GM08714 (cell line): ENCODE results near the gene METRNL.
"Not testable (repeated sequence)": the region's sequence is repeated elsewhere in the genome, so short reads cannot be mapped to it uniquely, and the experiment has no call there.

Experiments
- H3K4me3 ChIP-seq: fragments of 200-500 bp; sonication (Bioruptor generic); 2 replicates; pipeline ENCODE4 v1.5.1; 2014; ENCODE audit warnings: mild to moderate bottlenecking, low read length, inconsistent platforms
- ZNF274 ChIP-seq: IDR thresholded peaks from 2 replicates; pipeline ENCODE4 v1.6.1; 2012; ENCODE audit warnings: mild to moderate bottlenecking, low read depth, low read length

The METRNL gene, protein sequence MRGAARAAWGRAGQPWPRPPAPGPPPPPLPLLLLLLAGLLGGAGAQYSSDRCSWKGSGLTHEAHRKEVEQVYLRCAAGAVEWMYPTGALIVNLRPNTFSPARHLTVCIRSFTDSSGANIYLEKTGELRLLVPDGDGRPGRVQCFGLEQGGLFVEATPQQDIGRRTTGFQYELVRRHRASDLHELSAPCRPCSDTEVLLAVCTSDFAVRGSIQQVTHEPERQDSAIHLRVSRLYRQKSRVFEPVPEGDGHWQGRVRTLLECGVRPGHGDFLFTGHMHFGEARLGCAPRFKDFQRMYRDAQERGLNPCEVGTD

GRCh38 chr17:83079352-83079747, at the start of gene METRNL:
METRNL (plus strand) TSS chr17:83079609; CDS start chr17:83079816, 207 bp downstream.
- peak within 1 kb of the TSS; percentile 57 for H3K4me3 ChIP-seq
- TF ChIP-seq ZNF274: no peak

- TF ChIP-seq ZNF274: no peak
- no peak overlapping the region for H3K4me3 ChIP-seq
Measured at GRCh38 chr17:83030432-83030831, 49.0 kb upstream of the METRNL start.

DNA sequence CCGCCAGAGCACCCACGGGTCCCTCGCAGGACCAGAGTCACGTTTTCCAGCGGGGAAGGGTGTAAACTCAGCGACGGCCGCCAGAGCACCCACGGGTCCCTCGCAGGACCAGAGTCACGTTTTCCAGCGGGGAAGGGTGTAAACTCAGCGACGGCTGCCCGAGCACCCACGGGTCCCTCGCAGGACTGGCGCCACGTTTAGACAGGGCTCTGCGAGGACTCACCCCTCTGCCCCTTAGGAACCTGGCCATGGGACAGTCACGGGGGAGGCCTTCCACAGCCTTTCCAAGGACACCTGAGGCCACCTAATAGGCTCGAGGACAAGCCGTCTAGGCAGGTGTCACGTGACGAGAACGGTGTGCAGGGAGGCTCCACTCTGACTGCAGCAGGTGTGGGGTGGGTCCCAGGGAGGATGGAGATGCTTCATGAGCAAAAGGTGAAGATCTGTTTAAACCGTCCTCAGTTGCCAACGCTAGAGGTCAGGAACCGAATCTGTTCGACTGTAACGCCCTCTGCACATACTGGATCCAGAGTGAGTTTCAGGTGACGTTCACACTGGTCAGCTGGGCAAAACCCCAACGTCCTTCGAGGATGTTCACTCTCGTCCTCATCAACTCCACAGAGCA, 48.0 kb upstream of the METRNL start:
- H3K4me3 ChIP-seq: no peak overlapping the region
- no peak for TF ChIP-seq ZNF274

DNA sequence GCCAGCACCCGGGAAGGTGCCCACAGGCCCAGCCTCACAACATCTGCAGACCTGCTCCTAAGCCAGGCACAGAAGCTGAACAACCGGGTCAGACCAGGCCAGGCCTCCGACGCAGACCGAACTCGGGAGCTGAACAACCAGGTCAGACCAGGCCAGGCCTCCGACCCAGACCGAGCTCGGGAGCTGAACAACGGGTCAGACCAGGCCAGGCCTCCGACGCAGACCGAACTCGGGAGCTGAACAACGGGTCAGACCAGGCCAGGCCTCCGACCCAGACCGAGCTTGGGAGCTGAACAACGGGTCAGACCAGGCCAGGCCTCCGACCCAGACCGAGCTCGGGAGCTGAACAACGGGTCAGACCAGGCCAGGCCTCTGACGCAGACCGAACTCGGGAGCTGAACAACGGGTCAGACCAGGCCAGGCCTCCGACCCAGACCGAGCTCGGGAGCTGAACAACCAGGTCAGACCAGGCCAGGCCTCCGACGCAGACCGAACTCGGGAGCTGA, 47.4 kb upstream of the METRNL start:
- not testable (repeated sequence) for H3K4me3 ChIP-seq

DNA sequence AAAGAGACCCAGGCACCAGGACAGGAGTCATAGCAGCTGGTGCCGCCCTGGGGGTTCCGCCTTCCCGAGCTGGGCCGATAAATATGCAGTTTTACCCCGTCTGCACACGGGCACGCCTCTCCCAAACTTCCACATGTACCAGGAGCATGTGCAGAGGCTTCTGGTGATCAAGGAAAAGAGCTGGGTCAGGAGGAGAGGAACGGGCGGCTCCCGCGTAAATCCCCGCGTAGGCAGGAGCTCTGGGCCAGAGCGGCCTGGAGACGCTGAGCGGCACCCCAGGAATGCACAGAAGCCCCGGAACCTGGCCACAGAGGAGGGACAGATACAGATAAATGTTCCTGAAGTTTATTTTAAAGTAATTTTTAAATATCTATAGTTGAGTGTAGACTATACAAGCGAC, 46.6 kb upstream of the METRNL start:
- no peak for TF ChIP-seq ZNF274
- H3K4me3 ChIP-seq: no peak overlapping the region

DNA sequence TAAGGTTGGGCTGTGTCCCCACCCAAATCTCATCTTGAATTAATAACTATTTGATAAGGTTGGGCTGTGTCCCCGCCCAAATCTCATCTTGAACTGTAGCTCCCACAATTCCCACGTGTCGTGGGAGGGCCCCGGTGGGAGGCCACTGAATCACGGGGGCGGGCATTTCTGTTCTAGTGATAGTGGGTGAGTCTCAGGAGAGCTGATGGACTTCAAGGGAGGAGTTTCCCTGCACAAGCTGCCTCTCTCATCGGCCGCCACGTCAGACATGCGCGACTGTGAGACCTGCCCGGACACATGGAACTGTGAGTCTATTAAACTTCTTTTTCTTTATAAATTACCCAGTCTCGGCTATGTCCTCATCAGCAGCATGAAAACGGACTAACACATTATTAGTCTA, 44.9 kb upstream of the METRNL start:
- TF ChIP-seq ZNF274: no peak
- no peak overlapping the region for H3K4me3 ChIP-seq

DNA sequence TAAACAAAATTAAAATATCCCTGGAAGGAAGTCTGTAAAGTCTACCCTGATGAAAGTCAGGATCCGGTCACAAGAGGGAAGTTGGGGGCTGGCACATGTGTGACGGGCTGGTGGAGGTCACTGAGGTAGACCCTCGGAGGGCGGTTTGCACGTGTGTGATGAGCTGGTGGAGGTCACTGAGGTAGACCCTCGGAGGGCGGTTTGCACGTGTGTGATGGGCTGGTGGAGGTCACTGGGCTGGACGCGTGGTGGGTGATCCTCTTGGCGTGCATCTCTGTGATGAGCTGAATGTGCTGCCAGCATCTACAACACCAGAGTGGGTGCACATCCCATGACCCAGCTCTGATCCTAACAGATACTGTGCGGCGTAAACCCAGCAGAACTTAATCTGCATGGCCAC, 43.7 kb upstream of the METRNL start:
- TF ChIP-seq ZNF274: no peak
- no peak overlapping the region for H3K4me3 ChIP-seq

- H3K4me3 ChIP-seq: no peak overlapping the region
- TF ChIP-seq ZNF274: no peak
Measured at GRCh38 chr17:83036193-83036592, 43.2 kb upstream of the METRNL start.

DNA sequence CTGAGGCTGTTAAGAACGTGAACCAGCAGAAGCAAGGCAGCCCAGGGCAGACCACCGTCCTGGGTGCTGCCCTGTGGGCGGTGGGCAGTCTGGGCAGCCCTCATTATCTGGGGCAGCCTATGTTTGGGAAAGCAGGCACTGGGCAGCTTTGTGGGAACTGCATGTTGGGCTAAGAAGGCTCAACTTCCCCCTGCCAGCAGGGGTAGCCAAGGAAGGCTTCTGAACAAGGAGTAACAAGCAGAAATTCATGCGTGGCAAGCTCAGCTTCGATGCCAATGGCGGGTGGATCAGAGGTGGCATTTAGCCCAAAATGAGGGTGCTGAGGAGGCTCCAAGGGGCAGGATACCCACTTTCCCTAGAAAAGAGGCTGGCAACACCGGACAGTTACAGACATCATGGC, 42.7 kb upstream of the METRNL start:
- H3K4me3 ChIP-seq: no peak overlapping the region
- TF ChIP-seq ZNF274: no peak

- no peak overlapping the region for H3K4me3 ChIP-seq
- no peak for TF ChIP-seq ZNF274
Measured at GRCh38 chr17:83037084-83037873, 42.1 kb upstream of the METRNL start.

DNA sequence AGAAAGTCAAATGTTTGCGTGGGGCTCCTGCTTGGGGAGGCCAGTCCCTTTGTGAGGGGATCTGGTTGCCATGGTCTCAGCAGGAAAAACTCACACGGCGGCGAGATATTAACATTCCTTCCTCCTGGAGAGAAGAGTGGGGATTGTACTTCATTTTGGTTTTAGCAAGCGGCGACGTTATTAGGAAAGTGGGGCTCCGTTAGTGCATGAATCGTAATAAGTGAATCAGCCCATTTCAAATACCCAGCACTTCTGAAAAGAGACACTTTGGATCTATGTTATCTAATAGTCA, 41.6 kb upstream of the METRNL start:
- no peak for TF ChIP-seq ZNF274

DNA sequence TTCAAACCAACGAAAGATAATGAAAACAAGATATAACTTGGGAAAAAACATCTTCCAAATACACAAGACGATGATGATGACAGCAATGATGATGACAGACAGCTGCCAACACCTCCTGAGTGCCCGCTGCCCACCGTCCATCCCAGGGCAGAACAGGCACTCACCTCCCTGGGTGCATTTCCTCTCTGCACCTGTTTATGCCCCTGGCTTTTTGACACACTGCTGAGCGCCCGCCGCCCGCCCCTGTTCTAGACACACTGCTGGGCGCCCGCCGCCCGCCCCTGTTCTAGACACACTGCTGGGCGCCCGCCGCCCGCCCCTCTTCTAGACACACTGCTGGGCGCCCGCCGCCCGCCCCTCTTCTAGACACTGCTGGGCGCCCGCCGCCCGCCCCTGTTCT, 40.4 kb upstream of the METRNL start:
- not testable (repeated sequence) for H3K4me3 ChIP-seq

More for the DNA sequence above, 41.6 kb upstream of the METRNL start:
- no peak overlapping the region for H3K4me3 ChIP-seq

- TF ChIP-seq ZNF274: no peak
- H3K4me3 ChIP-seq: no peak overlapping the region
Measured at GRCh38 chr17:83041305-83041704, 38.1 kb upstream of the METRNL start.

GRCh38 chr17:83042522-83043158, 36.8 kb upstream of the METRNL start:
- H3K4me3 ChIP-seq: no peak overlapping the region
- TF ChIP-seq ZNF274: no peak

DNA sequence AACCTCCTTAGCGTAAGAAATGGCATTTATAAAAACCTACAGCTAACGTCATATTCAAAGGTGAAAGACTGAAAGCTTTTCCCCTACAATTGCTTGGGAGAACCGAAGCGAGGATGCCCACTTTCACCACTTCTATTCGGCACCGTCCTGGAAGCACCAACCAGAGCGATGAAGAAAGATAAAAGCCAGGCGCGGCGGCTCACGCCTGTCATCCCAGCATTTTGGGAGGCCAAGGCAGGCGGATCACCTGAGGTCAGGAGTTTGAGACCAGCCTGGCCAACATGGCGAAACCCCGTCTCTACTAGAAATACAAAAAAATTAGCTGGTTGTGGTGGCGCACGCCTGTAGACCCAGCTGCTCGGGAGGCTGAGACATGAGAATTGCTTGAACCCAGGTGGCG, 34.9 kb upstream of the METRNL start:
- not testable (repeated sequence) for H3K4me3 ChIP-seq
